DMS 273 (cell line): Measurements from ENCODE around the gene PPFIA4.

ENCODE experiments used
- DNase-seq: peaks from one replicate; lab custom pipeline; 2025; ENCODE audit not compliant: unreplicated experiment; lab: John Stamatoyannopoulos, UW

Gene PPFIA4

GRCh38 chr1:203124546-203125317, 98.4 kb downstream of the PPFIA4 start:
- DNase-seq = peak; percentile 52

- peak; percentile 68 for DNase-seq
Observed at GRCh38 chr1:203126151-203126865, 100.0 kb downstream of the PPFIA4 start.

- no peak for DNase-seq
Observed at GRCh38 chr1:203126866-203127665, 100.8 kb downstream of the PPFIA4 start.

GRCh38 chr1:203127666-203128430, 101.6 kb downstream of the PPFIA4 start, which contains the start of gene ADORA1:
ADORA1 (plus strand) TSS chr1:203127726; CDS start chr1:203128842, 1,116 bp downstream.
- peak; percentile 84 for DNase-seq

GRCh38 chr1:203128431-203128715, 102.1 kb downstream of the PPFIA4 start:
- DNase-seq = no peak
